GM12878 (cell line): Measurements from ENCODE around the gene PRG2. TPM values are rescaled to one million over a fixed set of nuclear protein-coding genes. Genes with fewer than 3 reads are reported as not detected.

Experiments
- ATAC-seq: fragments of 200-7000 bp; cut with Tn5 transposase; 3 replicates; pipeline ENCODE4 v1.9.1; 2020; ENCODE audit warnings: mild to moderate bottlenecking, moderate library complexity
- BruUV-seq: library from RNA; stranded (reverse); fragments of 400-500 nt; replicated peaks from 2 replicates; lab custom pipeline; 2021; lab: Mats Ljungman, UMichigan
- CTCF ChIA-PET: fragments of 300-600 bp; sonication (Branson Sonifier 250); formaldehyde crosslinking; extraction: SDS; loops from one replicate; lab custom pipeline; 2021; ENCODE audit warnings: inconsistent platforms; lab: Yijun Ruan, JAX
- POLR2A ChIA-PET: fragments of 350-600 bp; formaldehyde crosslinking; extraction: SDS; loops from one replicate; lab custom pipeline; 2021; ENCODE audit warnings: inconsistent platforms; lab: Charles Lee
- RAD21 ChIA-PET: fragments of 300-600 bp; sonication (Branson Sonifier 250); formaldehyde crosslinking; loops from one replicate; lab custom pipeline; 2023; ENCODE audit warnings: antibody characterized with exemption; ENCODE audit not compliant: unreplicated experiment; lab: Charles Lee
- SMC1A ChIA-PET: fragments of 300-600 bp; sonication (Branson Sonifier 250); formaldehyde crosslinking; loops from one replicate; lab custom pipeline; 2023; ENCODE audit not compliant: unreplicated experiment, uncharacterized antibody; lab: Charles Lee
- DNase-seq: peaks from one replicate; pipeline ENCODE4 v3.0.0-alpha.2; 2011; ENCODE audit warnings: low read depth, low spot score
- FAIRE-seq: peaks from 3 replicates; lab custom pipeline; 2011; peaks lifted over from hg19 to GRCh38; lab: Jason Lieb, UNC
- H2AFZ ChIP-seq: 2 replicates; pipeline ENCODE4 v1.6.0; 2011; ENCODE audit warnings: low read depth, low read length, control low read depth; ENCODE audit not compliant: control insufficient read depth
- H3K27ac ChIP-seq: 2 replicates; pipeline ENCODE4 v1.5.1; 2011; ENCODE audit warnings: control low read depth; ENCODE audit not compliant: control insufficient read depth, insufficient read depth
- H3K27me3 ChIP-seq, 2 experiments: replicated peaks in 1 of 2; 2 replicates each; pipeline versions ENCODE4 v1.6.0 to v1.6.1; 2011; ENCODE audit warnings: low read length in 1 of 2; ENCODE audit not compliant: control insufficient read depth in 2 of 2, insufficient read depth in 2 of 2
- H3K36me3 ChIP-seq, 2 experiments: 2 replicates each; pipeline ENCODE4 v1.5.1; 2011; ENCODE audit warnings: low read length in 1 of 2; ENCODE audit not compliant: control insufficient read depth in 2 of 2, insufficient read depth in 2 of 2
- H3K4me1 ChIP-seq: 2 replicates; pipeline ENCODE4 v1.6.1; 2011; ENCODE audit warnings: mild to moderate bottlenecking, low read length, moderate library complexity, mixed read lengths; ENCODE audit not compliant: control insufficient read depth, insufficient read depth
- H3K4me2 ChIP-seq: 2 replicates; pipeline ENCODE4 v1.6.0; 2011; ENCODE audit warnings: control low read depth; ENCODE audit not compliant: control insufficient read depth, insufficient read depth
- H3K4me3 ChIP-seq: fragments of 200-600 bp; sonication (generic); 2 replicates; pipeline ENCODE4 v1.5.1; 2016
- H3K79me2 ChIP-seq: 2 replicates; pipeline ENCODE4 v1.6.0; 2011; ENCODE audit warnings: low read length; ENCODE audit not compliant: control insufficient read depth, insufficient read depth
- H3K9ac ChIP-seq: 2 replicates; pipeline ENCODE4 v1.8.0; 2011; ENCODE audit warnings: low read length, control low read depth, mixed read lengths; ENCODE audit not compliant: control insufficient read depth, insufficient read depth
- H3K9me3 ChIP-seq: replicated peaks from 3 replicates; pipeline ENCODE4 v1.5.1; 2011; ENCODE audit warnings: mild to moderate bottlenecking, low read length; ENCODE audit not compliant: control insufficient read depth, insufficient read depth
- H4K20me1 ChIP-seq: 2 replicates; pipeline ENCODE4 v1.6.0; 2011; ENCODE audit not compliant: control insufficient read depth, insufficient read depth
- BCL11A ChIP-seq: IDR thresholded peaks from 2 replicates; pipeline ENCODE4 v1.6.1; 2011; ENCODE audit warnings: low read depth, low read length
- CREM ChIP-seq: IDR thresholded peaks from 2 replicates; pipeline ENCODE4 v1.6.1; 2014; ENCODE audit warnings: antibody characterized with exemption, low read depth
- GABPA ChIP-seq: IDR thresholded peaks from 2 replicates; pipeline ENCODE4 v1.6.1; 2014; ENCODE audit warnings: antibody characterized with exemption, low read depth, mild to moderate bottlenecking, inconsistent platforms
- HDAC2 ChIP-seq: fragments of 200-600 bp; sonication (generic); IDR thresholded peaks from 2 replicates; pipeline ENCODE4 v1.6.1; 2017
- IKZF2 ChIP-seq, 2 experiments: fragments of 450-650 bp; IDR thresholded peaks; 2 replicates each; pipeline ENCODE4 v1.6.1; 2017; ENCODE audit warnings: mild to moderate bottlenecking in 2 of 2, moderate library complexity in 2 of 2
- MTA2 ChIP-seq: fragments of 450-650 bp; IDR thresholded peaks from 2 replicates; pipeline ENCODE4 v1.6.1; 2016; ENCODE audit warnings: low read depth, mild to moderate bottlenecking, moderate library complexity
- MYB ChIP-seq: fragments of 150-350 bp; IDR thresholded peaks from 2 replicates; pipeline ENCODE4 v1.6.1; 2014; ENCODE audit warnings: mild to moderate bottlenecking, low read depth, low read length, borderline replicate concordance
- NFXL1 ChIP-seq: fragments of 450-650 bp; IDR thresholded peaks from 2 replicates; pipeline ENCODE4 v1.6.1; 2017; ENCODE audit warnings: antibody characterized with exemption, mild to moderate bottlenecking, borderline replicate concordance
- PAX5 ChIP-seq: IDR thresholded peaks from 2 replicates; pipeline ENCODE4 v1.6.1; 2011; ENCODE audit warnings: low read depth, low read length, borderline replicate concordance
- SMARCA5 ChIP-seq: fragments of 450-650 bp; IDR thresholded peaks from 2 replicates; pipeline ENCODE4 v1.6.1; 2017; ENCODE audit warnings: mild to moderate bottlenecking
- SPI1 ChIP-seq: IDR thresholded peaks from 2 replicates; pipeline ENCODE4 v1.6.1; 2011; ENCODE audit warnings: low read depth, mild to moderate bottlenecking, low read length, moderate library complexity, borderline replicate concordance; ENCODE audit not compliant: insufficient read depth
- in situ Hi-C: fragments of 300-500 bp; cut with MboI; formaldehyde crosslinking; loops from 9 replicates; pipeline ENCODE4 v1.14.3; 2018; ENCODE audit warnings: mixed read lengths
- intact Hi-C: fragments of 100-400 bp; cut with micrococcal nuclease; formaldehyde crosslinking; loops from one replicate; pipeline ENCODE4 v1.14.2; 2022; ENCODE audit not compliant: unreplicated experiment
- polyA plus RNA-seq, 11 experiments: library from polyadenylated mRNA; depleted of rRNA in 4 of 11; unstranded in 6 of 11; stranded (reverse) in 5 of 11; fragments of >200 nt; fragmentation: Nextera tagmentation in 4 of 11; fragmentation: Illumina TruSeq in 1 of 11; extraction: Ambion mirVana in 4 of 11; extraction: Trizol in 1 of 11; gene quantifications; 1 replicate in 1 of 11; 2 replicates in 10 of 11; pipeline versions ENCODE4 v1.2.1 to v1.2.3, GENCODE V29; 2011 to 2016; ENCODE audit warnings: inconsistent platforms in 2 of 11, missing spikeins in 2 of 11, low read depth in 1 of 11
- total RNA-seq, 4 experiments: library from RNA; depleted of rRNA in 3 of 4; stranded (reverse); fragments of >200 nt in 3 of 4; fragmentation: Illumina TruSeq in 1 of 4; extraction: Trizol in 1 of 4; gene quantifications; 2 replicates each; pipeline versions ENCODE4 v1.2.1 to v1.2.3, GENCODE V29; 2013 to 2021
- TF ChIP-seq, protein P1 (sequence below): IDR thresholded peaks from 2 replicates; pipeline ENCODE4 v1.6.1; 2012; ENCODE audit warnings: low read depth, low read length, improper control_type of control experiment
- TF ChIP-seq, protein P2 (sequence below): fragments of 450-650 bp; IDR thresholded peaks from 2 replicates; pipeline ENCODE4 v1.6.1; 2017; ENCODE audit warnings: antibody characterized with exemption, mild to moderate bottlenecking, moderate library complexity
- TF ChIP-seq, protein P3 (sequence below): fragments of 450-650 bp; conservative IDR thresholded peaks from 2 replicates; pipeline ENCODE4 v1.6.1; 2017; ENCODE audit warnings: mild to moderate bottlenecking, moderate library complexity
- TF ChIP-seq, protein P4 (sequence below): fragments of 450-650 bp; IDR thresholded peaks from 2 replicates; pipeline ENCODE4 v1.6.1; 2017; ENCODE audit warnings: mild to moderate bottlenecking, moderate library complexity

The PRG2 gene
- total and polyA plus RNA-seq, 10 of the 15 experiments (the other 5 are each of a cell fraction or from before 2014, with no cell fraction given) = 0.10 to 1.7 (median 0.56) TPM; not detected in 2

DNA sequence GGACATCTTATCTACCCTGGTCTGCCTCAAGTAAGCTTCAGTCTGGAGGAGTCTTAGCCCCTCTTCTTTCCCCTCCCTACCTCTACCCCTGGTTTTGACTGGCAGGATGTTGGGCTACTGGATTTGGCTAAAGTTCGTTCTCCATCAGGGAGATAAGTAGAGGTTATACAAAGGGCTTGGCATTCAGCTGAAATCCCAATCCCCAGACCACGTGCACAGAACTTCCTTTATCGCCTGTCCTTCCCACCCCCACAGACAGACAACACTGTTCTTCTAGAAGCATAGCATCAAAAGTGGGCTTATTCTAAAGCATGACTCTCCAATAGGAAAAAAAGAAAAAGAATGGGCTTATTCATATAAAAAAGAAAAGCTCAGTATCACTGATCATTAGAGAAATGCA is 17.3 kb downstream of the PRG2 start (continued):
- TF ChIP-seq, protein P1, sequence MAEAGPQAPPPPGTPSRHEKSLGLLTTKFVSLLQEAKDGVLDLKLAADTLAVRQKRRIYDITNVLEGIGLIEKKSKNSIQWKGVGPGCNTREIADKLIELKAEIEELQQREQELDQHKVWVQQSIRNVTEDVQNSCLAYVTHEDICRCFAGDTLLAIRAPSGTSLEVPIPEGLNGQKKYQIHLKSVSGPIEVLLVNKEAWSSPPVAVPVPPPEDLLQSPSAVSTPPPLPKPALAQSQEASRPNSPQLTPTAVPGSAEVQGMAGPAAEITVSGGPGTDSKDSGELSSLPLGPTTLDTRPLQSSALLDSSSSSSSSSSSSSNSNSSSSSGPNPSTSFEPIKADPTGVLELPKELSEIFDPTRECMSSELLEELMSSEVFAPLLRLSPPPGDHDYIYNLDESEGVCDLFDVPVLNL = no peak
- no peak for TF ChIP-seq HDAC2
- no peak for TF ChIP-seq SMARCA5
- no peak for TF ChIP-seq PAX5
- TF ChIP-seq, protein P2, sequence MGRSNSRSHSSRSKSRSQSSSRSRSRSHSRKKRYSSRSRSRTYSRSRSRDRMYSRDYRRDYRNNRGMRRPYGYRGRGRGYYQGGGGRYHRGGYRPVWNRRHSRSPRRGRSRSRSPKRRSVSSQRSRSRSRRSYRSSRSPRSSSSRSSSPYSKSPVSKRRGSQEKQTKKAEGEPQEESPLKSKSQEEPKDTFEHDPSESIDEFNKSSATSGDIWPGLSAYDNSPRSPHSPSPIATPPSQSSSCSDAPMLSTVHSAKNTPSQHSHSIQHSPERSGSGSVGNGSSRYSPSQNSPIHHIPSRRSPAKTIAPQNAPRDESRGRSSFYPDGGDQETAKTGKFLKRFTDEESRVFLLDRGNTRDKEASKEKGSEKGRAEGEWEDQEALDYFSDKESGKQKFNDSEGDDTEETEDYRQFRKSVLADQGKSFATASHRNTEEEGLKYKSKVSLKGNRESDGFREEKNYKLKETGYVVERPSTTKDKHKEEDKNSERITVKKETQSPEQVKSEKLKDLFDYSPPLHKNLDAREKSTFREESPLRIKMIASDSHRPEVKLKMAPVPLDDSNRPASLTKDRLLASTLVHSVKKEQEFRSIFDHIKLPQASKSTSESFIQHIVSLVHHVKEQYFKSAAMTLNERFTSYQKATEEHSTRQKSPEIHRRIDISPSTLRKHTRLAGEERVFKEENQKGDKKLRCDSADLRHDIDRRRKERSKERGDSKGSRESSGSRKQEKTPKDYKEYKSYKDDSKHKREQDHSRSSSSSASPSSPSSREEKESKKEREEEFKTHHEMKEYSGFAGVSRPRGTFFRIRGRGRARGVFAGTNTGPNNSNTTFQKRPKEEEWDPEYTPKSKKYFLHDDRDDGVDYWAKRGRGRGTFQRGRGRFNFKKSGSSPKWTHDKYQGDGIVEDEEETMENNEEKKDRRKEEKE = no peak
- TF ChIP-seq, all 136 proteins: peak for 0

DNA sequence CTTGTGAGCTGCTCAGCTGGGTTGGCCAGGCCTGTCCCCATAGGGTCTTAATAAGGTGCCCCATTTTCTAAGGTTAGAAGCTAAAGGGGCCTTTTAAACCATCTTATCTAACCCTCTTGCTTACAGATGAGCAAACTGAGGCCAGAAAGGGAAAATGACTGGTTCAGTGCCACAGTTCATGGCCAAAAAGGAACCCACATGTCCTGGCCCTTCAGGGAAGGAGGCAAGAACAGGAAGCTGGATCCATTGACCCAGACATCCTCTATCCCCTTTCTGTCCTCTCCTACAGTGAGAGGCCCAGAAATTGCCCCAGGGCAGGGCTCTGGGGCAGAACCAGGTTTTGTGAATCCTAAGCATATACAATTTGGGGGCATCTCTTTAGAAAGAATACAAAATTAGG is 19.5 kb downstream of the PRG2 start:
- Histone ChIP-seq H3K4me2 (no peak overlapping the region), H3K27ac (no peak overlapping the region), H3K9ac (no peak overlapping the region), H3K4me1 (no peaks in the 10 kb centered on the region), H2AFZ (no peak overlapping the region), H3K4me3 (no peak overlapping the region), H4K20me1 (no peaks in the 10 kb centered on the region), H3K27me3 (no peaks in the 10 kb centered on the region), H3K36me3 (no peaks in the 10 kb centered on the region), H3K79me2 (no peaks in the 10 kb centered on the region), H3K9me3 (no peaks in the 10 kb centered on the region)
- no peak for ATAC-seq
- ChIA-PET SMC1A (interaction anchor here (0.5 to 0.6 kb wide), 2 partner anchors 8 to 275 kb away, joined by 3 read pairs; no protein-coding TSS in a partner anchor), POLR2A (no interaction called here), CTCF (no interaction called here), RAD21 (no interaction called here)
- intact Hi-C loops = no loop called here
- in situ Hi-C loops = no loop called here
- no TSS peak for BruUV-seq
- DNase-seq = no peak
- no peak for FAIRE-seq
- no peak for TF ChIP-seq BCL11A
- TF ChIP-seq MYB = no peak
- no peak for TF ChIP-seq MTA2
- no peak for TF ChIP-seq NFXL1
- TF ChIP-seq, protein P3, sequence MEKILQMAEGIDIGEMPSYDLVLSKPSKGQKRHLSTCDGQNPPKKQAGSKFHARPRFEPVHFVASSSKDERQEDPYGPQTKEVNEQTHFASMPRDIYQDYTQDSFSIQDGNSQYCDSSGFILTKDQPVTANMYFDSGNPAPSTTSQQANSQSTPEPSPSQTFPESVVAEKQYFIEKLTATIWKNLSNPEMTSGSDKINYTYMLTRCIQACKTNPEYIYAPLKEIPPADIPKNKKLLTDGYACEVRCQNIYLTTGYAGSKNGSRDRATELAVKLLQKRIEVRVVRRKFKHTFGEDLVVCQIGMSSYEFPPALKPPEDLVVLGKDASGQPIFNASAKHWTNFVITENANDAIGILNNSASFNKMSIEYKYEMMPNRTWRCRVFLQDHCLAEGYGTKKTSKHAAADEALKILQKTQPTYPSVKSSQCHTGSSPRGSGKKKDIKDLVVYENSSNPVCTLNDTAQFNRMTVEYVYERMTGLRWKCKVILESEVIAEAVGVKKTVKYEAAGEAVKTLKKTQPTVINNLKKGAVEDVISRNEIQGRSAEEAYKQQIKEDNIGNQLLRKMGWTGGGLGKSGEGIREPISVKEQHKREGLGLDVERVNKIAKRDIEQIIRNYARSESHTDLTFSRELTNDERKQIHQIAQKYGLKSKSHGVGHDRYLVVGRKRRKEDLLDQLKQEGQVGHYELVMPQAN = no peak
- TF ChIP-seq IKZF2 (IDR thresholded peaks at IDR 0.05) = no peak
- TF ChIP-seq GABPA = no peak
- TF ChIP-seq, protein P4, sequence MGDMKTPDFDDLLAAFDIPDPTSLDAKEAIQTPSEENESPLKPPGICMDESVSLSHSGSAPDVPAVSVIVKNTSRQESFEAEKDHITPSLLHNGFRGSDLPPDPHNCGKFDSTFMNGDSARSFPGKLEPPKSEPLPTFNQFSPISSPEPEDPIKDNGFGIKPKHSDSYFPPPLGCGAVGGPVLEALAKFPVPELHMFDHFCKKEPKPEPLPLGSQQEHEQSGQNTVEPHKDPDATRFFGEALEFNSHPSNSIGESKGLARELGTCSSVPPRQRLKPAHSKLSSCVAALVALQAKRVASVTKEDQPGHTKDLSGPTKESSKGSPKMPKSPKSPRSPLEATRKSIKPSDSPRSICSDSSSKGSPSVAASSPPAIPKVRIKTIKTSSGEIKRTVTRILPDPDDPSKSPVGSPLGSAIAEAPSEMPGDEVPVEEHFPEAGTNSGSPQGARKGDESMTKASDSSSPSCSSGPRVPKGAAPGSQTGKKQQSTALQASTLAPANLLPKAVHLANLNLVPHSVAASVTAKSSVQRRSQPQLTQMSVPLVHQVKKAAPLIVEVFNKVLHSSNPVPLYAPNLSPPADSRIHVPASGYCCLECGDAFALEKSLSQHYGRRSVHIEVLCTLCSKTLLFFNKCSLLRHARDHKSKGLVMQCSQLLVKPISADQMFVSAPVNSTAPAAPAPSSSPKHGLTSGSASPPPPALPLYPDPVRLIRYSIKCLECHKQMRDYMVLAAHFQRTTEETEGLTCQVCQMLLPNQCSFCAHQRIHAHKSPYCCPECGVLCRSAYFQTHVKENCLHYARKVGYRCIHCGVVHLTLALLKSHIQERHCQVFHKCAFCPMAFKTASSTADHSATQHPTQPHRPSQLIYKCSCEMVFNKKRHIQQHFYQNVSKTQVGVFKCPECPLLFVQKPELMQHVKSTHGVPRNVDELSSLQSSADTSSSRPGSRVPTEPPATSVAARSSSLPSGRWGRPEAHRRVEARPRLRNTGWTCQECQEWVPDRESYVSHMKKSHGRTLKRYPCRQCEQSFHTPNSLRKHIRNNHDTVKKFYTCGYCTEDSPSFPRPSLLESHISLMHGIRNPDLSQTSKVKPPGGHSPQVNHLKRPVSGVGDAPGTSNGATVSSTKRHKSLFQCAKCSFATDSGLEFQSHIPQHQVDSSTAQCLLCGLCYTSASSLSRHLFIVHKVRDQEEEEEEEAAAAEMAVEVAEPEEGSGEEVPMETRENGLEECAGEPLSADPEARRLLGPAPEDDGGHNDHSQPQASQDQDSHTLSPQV = no peak
- TF ChIP-seq SPI1 = no peak
- no peak for TF ChIP-seq CREM
